Brain microvascular endothelial cell (primary cell): Measurements from ENCODE around the gene GON7.

ENCODE experiments used
- DNase-seq: peaks from one replicate; pipeline ENCODE4 v3.0.0-alpha.2; 2020
- H3K27ac ChIP-seq: fragments of 250-450 bp; sonication (Bioruptor Pico); 2 replicates; pipeline ENCODE4 v1.5.1; 2020; ENCODE audit warnings: mild to moderate bottlenecking, moderate library complexity
- H3K27me3 ChIP-seq: fragments of 250-450 bp; sonication (Bioruptor Pico); replicated peaks from 2 replicates; pipeline ENCODE4 v1.5.1; 2020; ENCODE audit warnings: mild to moderate bottlenecking
- H3K36me3 ChIP-seq: fragments of 250-450 bp; sonication (Bioruptor Pico); replicated peaks from 2 replicates; pipeline ENCODE4 v1.5.1; 2020; ENCODE audit warnings: mild to moderate bottlenecking
- H3K4me3 ChIP-seq: 2 replicates; pipeline ENCODE4 v1.5.1; 2011; ENCODE audit warnings: low read depth, mild to moderate bottlenecking, control low read depth, low read length, moderate library complexity
- in situ Hi-C: cut with HindIII; loops from 2 replicates; pipeline ENCODE4 v1.10.0; 2017; ENCODE audit warnings: low sequenced_read_pairs, low pct_ligation_motif_present
- TF ChIP-seq, protein P1 (sequence below): IDR thresholded peaks from 2 replicates; pipeline ENCODE4 v1.5.1; 2011; ENCODE audit warnings: low read depth, mild to moderate bottlenecking, moderate library complexity, low read length, control low read depth, inconsistent platforms; ENCODE audit errors: missing control alignments

The GON7 gene

DNA sequence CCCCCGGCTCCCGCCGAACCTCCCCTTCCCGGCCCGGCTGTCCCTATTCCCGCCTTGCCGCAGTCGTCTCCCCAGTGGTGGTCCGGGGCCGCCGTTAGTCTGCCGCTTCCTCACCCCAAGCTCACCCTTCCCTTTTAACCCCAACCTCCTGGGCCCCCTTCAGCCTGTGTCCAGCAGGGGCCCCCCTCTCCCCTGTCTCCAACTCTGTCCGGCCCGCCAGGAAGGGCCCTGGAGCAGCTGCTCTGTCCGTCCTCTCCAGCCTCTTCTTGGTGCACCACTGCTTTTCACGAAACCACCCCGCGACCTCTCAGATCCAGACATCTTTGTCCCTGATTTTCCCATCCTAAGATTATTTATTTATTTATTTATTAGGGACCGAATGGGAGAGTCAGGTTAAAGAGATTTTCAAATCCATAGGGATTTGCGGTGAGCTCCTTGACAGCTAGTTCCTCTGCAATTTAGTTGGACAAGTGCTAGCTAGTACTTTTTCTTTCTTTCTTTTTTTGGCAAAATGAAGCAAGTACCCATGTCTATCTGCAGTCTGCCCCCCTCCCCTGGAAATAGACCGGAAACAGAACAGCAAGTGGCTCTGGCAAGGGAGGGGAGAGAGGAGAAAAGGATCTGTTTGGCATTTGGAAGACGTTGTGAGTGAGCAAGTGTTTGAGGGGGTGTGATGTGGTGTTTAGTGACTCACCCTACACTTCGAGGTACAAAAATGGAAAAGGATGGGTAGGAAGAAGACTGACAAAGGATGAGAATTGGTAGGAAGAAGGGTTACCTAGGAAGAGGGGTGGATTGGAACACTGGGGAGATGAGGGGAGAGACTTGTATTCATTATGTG, 823 bp upstream of the GON7 start:
- peak overlapping the region; percentile 88 for H3K4me3 ChIP-seq
- H3K27me3 ChIP-seq = no peaks in the 10 kb centered on the region
- peak; percentile 38 for DNase-seq
- in situ Hi-C loops = no loop called here
- H3K36me3 ChIP-seq = peaks cover 3% of the 10 kb centered on the region
- TF ChIP-seq, protein P1, sequence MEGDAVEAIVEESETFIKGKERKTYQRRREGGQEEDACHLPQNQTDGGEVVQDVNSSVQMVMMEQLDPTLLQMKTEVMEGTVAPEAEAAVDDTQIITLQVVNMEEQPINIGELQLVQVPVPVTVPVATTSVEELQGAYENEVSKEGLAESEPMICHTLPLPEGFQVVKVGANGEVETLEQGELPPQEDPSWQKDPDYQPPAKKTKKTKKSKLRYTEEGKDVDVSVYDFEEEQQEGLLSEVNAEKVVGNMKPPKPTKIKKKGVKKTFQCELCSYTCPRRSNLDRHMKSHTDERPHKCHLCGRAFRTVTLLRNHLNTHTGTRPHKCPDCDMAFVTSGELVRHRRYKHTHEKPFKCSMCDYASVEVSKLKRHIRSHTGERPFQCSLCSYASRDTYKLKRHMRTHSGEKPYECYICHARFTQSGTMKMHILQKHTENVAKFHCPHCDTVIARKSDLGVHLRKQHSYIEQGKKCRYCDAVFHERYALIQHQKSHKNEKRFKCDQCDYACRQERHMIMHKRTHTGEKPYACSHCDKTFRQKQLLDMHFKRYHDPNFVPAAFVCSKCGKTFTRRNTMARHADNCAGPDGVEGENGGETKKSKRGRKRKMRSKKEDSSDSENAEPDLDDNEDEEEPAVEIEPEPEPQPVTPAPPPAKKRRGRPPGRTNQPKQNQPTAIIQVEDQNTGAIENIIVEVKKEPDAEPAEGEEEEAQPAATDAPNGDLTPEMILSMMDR = peak; percentile 76
- H3K27ac ChIP-seq = peak overlapping the region; percentile 2

DNA sequence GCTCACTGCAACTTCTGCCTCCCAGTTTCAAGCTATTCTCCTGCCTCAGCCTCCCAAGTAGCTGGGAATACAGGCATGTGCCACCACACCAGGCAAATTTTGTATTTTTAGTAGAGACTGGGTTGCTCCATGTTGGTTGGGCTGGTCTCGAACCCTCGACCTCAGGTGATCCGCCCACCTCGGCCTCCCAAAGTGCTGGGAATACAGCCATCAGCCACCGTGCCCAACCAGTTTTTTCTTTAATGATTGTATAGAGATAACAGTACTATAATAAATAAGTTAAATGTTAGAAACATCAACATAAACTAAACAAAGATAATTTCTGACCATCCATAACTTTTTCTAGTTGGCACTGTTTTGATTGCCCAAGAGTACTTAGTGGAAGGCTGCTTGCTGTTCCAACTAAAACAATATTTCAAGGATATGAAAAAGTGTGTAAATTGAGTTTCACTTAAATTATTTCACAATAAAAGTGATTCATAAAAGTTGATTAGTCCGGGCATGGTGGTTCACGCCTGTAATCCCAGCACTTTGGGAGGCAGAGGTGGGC, 5.6 kb downstream of the GON7 start:
- Histone ChIP-seq H3K4me3 (no peak overlapping the region), H3K27me3 (no peaks in the 10 kb centered on the region), H3K36me3 (no peaks in the 10 kb centered on the region), H3K27ac (no peak overlapping the region)
- DNase-seq = no peak
- in situ Hi-C loops = no loop called here
- TF ChIP-seq, protein P1 = no peak

DNA sequence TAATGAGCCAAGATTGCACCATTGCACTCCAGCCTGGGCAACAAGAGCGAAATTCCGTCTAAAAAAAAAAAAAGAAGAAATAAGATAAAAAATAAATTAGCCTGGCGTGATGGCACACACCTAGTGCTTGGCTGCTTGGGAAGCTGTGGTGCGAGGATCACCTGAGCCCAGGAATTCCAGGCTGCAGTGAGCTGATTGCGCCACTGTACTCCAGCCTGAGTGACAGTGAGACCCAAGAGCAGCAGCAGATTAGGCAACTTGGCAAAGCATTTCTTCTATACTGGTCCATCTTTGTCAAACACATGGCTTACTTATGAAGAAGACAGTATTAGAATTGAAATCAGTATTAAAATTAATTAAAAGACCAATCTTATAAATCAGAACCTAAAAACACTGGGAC, 6.3 kb downstream of the GON7 start:
- in situ Hi-C loops = no loop called here
- H3K27ac ChIP-seq = no peak overlapping the region
- no peaks in the 10 kb centered on the region for H3K36me3 ChIP-seq
- H3K4me3 ChIP-seq = no peak overlapping the region
- H3K27me3 ChIP-seq = no peaks in the 10 kb centered on the region
- DNase-seq = no peak
- TF ChIP-seq, protein P1 = no peak

DNA sequence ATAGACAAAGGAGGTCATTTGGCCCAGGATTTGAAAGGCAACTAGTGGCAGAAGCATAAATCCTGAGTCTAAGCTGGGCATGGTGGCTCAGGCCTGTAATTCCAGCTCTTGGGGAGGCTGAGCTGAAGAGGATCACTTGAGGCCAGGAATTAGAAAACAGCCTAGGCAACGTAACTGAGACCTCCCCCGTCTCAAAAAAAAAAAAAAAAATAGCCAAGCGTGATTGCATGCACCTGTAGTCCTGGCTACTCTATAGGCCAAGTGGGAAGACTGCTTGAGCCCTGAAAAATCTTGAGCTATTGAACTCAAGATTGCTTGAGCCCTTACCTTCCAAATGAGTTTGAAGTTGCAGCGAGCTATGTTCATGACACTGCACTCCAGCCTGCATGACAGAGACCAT, 7.8 kb downstream of the GON7 start:
- no peak for DNase-seq
- H3K4me3 ChIP-seq = no peak overlapping the region
- H3K36me3 ChIP-seq = no peaks in the 10 kb centered on the region
- H3K27me3 ChIP-seq = no peaks in the 10 kb centered on the region
- TF ChIP-seq, protein P1 = no peak
- in situ Hi-C loops = no loop called here
- no peak overlapping the region for H3K27ac ChIP-seq

DNA sequence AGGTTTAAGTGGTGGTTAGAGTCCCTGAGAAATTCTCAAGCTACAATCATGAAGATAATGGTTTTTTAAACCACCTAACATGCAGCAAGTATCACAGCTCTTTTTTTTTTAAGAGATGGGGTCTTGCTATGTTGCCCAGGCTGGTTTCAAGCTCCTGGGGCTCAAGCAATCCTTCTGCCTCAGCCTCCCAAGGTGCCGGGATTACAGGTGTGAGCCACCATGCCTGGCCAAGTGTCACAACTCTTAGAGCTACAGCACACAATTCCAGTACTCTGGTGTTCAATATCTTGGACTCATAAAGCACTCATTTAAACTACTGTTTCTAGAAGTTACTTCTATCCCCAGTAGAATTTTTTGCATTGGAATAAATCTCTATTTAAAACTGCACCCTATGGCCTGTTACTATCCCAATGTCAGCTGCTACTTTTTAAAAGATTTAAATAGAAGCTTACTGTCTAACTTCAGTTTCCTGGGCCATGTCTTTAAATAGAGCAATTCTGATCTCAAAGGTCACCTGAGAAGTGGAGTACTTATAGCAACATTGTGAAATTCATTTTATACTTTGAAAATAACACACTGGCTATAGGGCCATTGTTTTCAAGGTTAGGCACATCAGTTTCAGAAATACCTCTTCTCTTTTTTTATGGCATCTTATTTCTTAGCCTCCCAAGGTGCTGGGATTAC, 11.4 kb downstream of the GON7 start:
- Histone ChIP-seq H3K27me3 (no peaks in the 10 kb centered on the region), H3K27ac (no peak overlapping the region), H3K36me3 (no peaks in the 10 kb centered on the region), H3K4me3 (no peak overlapping the region)
- in situ Hi-C loops = no loop called here
- DNase-seq = no peak
- TF ChIP-seq, protein P1 = no peak
